GM21717 (cell line): ENCODE measurements around the gene HDDC3.
A peak's percentile ranks its signal among the peaks of the same experiment; 100 is the strongest.
"Not testable (repeated sequence)": the region's sequence is repeated elsewhere in the genome, so short reads cannot be mapped to it uniquely, and the experiment has no call there.

Experiments
- ATAC-seq: cut with Tn5 transposase; IDR thresholded peaks from one replicate; pipeline ENCODE4 v1.9.1; 2021; ENCODE audit warnings: mild to moderate bottlenecking, moderate library complexity; ENCODE audit not compliant: unreplicated experiment

HDDC3 gene

DNA sequence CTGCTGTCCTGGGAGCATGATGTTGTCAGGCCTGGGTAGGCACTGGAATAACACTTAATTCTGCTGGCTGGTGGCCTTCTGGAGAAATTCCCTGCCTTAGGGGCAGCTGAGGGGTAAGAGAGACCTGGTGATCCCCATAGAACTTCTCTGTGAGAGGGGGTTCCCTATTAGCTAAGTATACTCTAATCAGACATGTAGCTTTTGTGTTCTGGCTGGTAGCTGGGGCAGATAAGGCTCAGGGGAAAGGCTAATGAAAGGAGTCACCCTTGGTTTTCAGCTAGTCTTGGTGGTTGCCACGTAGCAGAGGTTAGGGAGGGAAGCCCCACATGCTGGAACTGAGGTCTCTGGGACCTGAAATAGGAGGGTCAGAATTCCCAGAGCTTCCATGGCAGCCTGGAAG lies 952 bp upstream of the HDDC3 start:
- ATAC-seq: no peak

DNA sequence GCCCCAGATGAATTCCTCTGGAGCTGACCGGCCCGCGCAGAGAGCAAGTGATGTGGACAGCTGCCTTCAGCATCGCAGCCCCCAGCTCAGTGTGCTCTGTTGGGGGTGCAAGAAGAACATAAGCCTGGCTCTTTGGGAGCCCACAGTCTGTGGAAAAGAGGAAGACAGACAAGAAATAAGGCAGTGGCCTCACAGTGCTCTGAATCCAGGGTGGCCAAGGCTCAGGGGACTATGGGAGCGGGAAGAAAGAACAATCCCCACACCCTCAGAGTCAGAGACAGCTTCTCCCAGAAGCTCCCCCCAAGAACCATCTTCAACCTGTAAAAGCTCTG lies 277 bp upstream of the HDDC3 start:
- ATAC-seq: no peak

DNA sequence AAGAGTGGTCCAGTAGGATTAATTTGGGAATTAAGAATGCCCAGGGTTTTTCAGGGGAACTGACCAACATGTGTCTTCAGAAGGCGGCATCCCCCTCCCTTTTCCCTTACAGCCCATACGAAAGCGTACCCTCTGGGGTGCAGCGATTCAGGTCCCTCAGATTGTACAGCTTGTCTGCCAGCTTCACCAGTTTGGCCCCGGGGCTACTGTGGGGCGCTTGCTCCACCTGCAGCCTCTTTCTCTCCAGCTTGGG lies 848 bp downstream of the HDDC3 start:
- no peak for ATAC-seq

DNA sequence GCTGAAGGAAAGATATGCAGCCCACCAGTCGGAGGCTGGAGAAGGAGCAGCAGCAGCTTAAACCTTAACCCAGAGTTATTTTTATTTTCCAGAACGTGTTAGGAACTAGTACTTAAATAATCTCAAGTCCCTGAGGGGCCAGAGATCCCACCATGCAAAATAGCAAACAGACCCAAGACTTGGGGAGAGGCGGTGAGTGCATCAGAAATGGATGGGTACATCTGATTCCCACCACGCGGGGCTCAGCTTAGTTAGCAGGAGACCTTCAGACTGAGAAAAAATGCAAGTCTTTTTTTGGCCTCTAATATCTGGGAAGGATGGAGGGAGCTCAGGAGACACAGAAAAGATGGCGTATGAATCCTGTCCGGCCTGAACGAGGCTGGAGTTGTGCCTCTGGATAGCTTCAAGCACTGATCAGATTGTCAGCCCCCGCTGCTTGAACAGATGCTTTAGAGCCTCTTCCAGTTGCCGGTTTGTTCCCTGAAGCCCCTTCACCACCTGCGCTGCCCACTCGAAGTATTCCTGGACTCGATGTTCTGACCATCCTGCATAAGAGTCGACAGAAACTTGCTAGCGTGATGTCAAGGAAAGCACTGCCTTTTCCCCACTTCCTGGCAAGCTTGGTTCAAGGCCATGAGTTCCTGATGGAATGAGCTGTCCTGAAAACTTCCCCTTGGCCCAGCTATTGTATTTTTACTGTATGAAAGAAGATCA lies 1.3 kb downstream of the HDDC3 start:
- ATAC-seq: no peak

DNA sequence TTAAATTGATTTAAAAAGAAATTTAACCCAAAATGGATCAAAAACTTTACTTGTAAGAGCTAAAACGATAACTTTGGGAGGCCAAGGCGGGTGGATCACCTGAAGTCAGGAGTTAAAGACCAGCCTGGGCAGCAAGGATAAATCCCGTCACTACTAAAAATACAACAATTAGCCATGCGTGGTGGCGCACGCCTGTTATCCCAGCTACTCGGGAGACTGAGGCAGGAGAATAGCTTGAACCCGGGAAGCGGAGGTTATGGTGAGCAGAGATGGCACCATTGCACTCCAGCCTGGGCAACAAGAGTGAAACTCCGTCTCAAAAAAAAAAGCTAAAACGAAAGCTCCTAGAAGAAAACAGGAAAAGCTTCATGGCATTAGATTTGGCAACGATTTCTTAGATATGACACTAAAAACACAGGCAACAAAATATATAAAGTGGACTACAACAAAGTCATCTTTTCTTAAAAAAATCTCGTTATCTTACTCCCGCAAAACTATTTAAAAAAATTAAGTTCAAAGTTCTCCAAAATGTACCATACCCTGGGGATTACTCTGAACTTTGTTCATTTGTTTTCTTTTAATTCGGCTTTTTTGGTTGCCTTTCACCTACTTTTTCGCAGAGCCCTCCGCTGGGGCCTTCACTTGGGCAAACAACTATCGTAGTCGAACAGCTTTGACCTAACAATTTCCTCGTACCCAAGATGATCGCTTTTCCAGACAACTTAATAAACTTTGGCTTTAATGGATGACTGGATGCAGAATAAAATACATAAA lies 2.9 kb downstream of the HDDC3 start:
- no peak for ATAC-seq

DNA sequence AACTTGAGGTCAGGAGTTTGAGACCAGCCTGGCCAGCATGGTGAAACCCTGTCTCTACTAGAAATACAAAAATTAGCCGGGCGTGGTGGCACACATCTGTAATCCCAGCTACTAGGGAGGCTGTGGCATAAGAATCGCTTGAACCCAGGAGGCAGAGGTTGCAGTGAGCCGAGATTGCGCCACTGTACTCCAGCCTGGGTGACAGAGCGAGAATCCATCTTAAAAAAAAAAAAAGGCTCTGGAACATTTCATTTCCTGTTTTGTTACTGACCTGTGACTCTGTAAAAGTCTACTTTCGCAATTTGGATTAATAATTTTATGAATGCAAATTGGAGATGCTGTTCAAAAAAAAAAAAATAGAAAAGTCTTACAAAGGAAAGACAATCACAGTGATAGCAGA lies 4.2 kb downstream of the HDDC3 start:
- ATAC-seq: not testable (repeated sequence)

DNA sequence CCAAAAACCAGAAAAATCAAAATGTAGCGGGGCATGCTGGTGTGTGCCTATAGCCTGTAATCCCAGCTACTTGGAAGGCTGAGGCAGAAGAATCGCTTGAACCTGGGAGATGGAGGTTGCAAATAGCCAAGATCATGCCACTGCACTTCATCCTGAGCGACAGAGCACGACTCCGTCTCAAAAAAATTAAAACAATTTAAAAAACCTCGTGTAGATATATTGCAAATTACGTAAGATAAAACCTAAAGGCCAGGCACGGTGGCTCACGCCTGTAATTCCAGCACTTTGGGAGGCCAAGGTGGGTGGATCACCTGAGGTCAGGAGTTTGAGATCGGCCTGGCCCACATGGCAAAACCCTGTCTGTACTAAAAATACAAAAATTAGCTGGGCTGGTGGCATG lies 5.6 kb downstream of the HDDC3 start:
- not testable (repeated sequence) for ATAC-seq

DNA sequence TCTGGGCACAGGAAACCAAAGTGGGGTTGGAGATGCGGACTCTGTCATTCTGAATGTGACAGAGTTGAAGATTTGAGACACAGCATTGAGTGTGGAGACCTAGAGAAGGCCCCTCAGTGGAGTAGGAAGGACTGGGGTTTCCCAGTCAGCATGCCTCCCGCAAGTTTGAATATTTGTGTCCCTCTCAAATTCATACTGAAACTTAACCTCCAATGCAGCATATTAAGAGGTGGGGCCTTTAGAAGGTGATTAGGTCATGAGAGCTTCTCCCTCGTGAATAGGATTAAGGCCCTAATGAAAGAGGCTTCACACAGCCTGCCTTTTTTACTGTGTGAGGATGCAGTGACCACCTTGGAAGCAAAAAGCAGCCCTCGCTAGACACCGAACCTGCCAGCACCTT lies 8.0 kb downstream of the HDDC3 start:
- ATAC-seq: peak; percentile 77

DNA sequence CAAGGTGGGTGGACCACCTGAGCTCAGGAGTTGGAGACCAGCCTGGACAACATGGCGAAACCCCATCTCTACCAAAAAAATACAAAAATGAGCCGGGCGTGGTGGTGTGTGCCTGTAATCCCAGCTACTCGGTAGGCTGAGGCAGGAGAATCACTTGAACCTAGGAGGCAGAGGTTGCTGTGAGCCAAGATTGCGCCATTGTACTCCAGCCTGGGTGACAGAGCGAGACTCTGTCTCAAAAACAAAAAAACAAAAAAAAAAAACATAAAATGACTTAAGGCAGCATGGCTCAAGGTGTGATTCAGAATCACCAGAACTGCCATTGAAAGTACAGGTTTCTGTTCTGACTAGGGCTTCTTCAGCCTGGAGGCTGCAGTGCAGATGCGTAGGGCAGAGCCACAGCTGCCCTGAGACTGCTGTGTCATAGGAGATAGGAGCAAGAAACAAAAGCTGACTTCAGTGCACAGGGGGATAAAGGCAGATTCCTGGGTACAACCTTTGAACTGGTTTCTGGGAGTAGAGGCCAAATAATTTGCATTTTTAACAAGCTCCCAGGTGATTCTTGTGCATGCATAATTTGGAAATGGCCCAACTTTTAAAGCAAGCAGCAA lies 9.5 kb downstream of the HDDC3 start:
- peak; percentile 62 for ATAC-seq

DNA sequence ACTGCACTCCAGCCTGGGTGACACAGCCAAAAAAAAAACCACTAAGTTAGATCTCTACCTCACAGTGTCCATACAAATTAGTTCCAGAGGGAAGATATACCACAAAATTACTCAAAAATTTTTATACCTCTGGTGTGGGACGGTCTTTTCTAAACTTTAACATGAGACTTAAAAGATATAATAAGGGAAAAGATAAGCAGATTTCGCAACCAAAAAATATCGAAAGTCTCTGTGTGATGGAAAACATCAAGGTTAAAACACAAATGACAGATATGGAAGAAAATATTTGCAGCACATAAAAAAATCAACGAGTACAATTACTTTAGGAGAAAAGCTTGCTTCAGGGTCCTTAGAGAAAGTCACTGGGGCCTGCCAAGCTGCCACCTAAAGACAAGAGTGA lies 10.5 kb downstream of the HDDC3 start:
- no peak for ATAC-seq

DNA sequence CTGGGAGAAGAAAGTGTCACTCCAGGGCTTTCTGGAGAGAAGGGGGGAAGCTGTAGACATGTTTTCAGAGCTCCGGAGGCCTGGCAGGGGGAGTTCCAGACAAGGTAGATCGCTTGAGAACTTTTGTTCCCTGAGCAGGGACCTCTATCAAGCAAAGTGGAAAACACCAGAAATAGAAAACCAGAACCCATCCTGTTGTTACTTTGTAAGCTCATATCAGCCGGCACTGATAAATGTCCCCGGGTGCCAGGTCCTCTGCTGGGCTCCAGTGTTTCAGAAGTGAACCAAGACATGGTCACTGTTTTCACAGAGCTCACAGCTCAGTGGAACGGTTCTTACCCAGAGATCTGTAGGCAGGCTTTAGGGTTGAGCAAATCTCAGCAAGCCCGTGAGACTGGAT lies 13.5 kb downstream of the HDDC3 start:
- no peak for ATAC-seq

DNA sequence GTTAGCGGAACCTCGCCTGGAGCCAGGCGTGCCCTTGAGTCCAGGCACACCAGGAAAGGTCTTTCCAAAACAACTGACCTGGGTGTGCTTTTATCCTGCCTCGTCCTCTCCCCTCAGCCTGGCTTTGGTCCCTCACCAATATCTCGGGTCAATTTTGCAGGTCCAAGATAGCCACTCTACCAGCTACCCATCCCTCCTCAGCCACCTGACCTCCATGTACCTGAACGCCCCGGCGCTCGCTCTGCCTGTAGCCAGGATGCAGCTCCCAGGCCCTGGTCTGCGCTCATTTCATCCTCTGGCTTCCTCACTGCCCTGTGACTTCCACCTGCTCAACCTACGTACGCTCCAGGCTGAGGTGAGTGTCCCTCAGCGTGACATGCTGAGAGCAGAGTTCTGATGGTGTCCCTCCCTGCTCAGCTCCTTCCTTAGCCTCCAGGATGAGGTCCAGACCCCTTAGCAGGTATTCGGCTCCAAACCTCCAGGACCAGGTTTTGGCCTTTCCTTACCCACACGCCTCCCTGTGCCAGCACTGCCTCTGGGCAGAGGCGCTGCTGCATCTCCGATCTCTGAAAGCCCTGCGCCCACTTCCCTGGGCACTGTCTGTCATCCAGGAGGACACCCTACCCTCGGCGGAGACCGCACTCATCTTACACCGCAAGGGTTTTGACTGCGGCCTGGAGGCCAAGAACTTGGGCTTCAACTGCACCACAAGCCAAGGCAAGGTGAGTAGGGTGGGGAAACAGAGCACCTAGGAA lies 14.1 kb downstream of the HDDC3 start:
- ATAC-seq: no peak

DNA sequence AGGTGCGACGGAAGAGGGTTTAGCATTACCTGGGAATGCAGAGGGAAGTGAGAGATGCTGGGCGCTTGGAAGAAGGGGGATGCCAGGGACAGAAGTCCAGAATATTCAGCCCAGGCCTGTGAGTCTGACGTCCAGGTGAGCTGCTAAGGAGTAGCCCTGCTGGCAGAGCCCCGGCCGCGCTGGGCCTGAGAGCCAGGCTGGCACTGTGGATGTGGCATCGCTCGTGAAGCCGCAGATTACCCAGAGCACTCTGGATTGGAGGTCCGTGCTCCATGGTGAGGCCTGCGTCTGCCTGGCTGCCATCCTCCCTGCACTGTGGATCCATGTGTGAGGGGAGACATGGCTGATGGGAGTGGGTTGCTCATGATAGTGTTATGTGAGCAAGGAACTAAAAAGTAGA lies 14.8 kb downstream of the HDDC3 start:
- ATAC-seq: no peak

DNA sequence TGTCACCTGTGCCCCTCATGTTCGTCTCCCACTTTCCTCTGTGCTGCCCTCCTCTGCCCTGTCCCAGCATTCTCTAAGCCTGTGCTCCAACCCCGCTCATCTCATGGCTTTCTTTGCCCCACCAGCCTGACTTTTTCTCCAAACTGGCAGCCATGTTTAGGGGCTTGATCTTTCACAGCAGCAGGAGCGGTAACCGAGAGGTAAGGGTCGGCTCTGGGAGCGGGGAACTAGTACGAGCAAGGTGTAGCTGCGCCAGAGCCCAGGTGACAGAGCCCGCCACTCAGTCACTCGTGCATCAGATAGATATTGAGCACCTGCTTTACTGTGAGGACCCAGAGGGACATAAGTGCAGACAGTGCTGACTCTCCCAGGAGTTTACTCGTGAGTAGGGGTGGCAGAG lies 15.9 kb downstream of the HDDC3 start:
- ATAC-seq: no peak

DNA sequence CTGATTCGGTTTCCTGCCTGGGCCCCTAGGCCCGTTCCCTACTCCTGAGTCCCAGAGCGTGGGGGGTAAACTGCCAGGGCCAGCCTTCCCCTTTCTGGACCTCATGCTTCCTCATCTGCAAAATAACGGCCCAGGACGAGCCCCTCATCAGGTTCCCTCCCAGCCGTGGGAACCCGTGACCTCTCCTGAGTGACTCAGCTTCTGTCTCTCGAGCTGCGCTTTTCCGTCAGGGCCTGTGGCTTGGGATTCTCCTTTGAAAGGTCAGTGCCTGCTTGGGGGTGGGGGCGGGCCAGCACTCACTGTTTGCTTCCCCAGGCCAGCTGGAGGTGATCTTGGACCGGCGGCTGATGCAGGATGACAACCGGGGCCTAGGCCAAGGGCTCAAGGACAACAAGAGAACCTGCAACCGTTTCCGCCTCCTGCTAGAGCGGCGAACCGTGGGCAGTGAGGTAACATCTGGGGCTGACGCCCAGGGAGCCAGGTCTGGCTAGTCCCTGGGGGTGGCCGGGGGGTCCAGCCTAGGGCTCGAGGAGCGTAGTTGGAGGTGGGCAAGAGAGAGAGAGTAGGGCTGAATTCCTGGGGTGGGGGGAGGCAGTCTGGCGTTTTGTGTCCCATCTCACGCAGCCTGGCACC lies 16.4 kb downstream of the HDDC3 start:
- ATAC-seq: no peak

DNA sequence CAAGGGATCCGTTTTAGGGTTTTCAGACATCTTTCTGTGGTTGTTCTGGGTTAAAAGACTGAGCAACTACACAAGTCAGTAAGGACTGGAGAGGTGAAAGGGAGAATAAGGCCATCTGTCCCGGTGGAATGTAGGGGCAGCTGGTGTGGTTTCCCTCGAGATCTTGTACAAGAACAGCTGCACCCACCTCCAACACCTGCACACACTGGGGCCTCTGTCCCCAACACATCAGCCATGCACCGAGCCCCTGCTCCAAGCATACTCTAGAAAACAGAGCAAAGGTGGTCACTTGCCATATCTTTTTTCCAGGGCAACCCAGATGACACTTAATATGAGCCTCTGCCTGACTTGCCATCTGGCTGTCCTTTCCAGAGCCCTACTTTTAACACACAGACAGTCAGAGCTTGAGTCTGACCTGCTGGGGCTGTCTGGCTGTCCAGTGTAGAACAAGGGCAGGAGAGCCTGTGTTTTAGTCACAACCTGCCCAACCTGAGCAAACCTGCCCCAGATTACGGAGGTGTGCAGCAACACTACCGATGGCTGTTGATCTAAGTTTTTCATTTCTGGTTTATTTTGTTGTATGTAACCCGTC lies 17.0 kb downstream of the HDDC3 start:
- ATAC-seq: no peak

DNA sequence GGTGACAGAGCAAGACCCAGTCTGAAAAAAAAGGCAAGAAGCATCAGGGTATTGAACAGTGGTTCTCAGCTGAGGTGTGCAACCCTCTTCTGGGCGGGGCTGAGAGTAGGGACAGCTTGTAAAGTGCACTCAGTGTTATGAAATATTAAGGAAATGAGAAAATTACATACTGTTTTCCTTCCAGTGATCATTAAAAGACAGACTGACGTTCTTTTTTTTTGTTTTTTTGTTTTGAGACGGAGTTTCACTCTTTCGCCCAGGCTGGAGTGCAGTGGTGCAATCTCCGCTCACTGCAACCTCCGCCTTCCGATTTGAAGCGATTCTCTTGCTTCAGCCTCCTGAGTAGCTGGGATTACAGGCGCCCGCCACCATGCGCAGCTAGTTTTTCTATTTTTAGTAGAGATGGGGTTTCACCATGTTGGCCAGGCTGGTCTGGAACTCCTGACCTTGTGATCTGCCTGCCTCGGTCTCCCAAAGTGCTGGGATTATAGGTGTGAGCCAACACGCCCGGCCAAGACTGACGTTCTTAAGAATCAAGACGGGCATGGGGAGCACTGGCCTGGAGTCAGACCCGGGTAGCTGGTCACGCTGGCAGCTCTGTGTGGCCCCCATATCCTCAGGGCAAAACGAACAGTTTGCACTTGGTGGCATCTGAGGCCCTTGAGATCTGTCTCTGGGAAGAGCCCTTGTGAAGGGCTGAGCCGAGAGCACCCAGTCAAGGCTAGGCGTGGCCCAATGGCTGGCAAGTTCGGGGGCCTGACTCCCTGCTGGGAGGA lies 17.9 kb downstream of the HDDC3 start:
- ATAC-seq: no peak

DNA sequence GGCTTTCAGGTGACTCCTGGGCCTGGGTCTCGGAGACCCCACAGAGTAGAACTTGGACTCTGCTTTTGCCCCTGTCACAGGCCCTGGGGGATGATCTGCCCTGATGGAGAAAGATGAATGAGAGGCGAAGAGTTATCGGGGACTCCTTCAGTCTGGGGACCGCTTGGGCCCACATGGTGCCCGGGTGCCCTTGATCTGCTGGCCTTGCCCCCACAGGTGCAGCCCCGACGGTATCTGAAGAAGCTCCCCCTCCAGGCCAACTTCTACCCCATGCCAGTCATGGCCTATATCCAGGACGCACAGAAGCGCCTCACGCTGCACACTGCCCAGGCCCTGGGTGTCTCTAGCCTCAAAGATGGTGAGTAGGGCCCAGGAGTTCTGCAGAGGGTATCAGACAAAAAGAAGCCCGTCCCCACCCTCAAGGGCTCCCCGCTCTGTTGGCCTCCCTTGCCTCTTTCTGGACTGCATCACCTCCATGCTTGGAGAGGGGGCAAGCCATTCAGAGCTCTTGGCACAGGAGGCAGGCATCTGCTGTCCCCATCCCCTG lies 18.9 kb downstream of the HDDC3 start:
- no peak for ATAC-seq

DNA sequence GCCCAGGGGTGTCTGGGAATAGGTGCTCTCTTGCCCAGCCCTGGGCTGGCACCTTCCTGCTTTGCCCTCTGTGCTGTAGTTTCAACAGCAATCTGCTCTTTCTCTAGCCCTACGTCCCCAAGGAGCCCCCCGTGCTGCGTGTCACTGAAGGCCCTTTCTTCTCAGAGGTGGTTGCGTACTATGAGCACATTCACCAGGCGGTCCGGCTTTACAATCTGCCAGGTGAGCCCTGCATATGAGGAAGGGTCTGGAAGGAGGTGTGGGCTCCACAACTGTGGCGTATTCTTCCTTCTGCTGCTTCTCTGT lies 19.6 kb downstream of the HDDC3 start:
- ATAC-seq: no peak
